RWPE2 (cell line): ENCODE measurements around the gene GPR42.

Experiments used
- ATAC-seq: fragments of 200-7000 bp; cut with Tn5 transposase; 3 replicates; pipeline ENCODE4 v1.9.1; 2021; ENCODE audit warnings: low read depth
- DNase-seq: peaks from one replicate; pipeline ENCODE4 v3.0.0-alpha.2; 2020; ENCODE audit warnings: low spot score
- H3K27ac ChIP-seq: fragments of 450-650 bp; 2 replicates; pipeline ENCODE4 v1.5.1; 2017; ENCODE audit warnings: mild to moderate bottlenecking; ENCODE audit not compliant: poor library complexity, severe bottlenecking
- H3K27me3 ChIP-seq: fragments of 250-450 bp; sonication (Bioruptor Pico); 2 replicates; pipeline ENCODE4 v1.5.1; 2021; ENCODE audit warnings: mild to moderate bottlenecking, moderate library complexity; ENCODE audit not compliant: insufficient read depth, poor library complexity, severe bottlenecking
- H3K36me3 ChIP-seq: fragments of 250-450 bp; sonication (Bioruptor Pico); 2 replicates; pipeline ENCODE4 v1.5.1; 2020; ENCODE audit warnings: low read depth, mild to moderate bottlenecking, moderate library complexity
- H3K4me1 ChIP-seq: fragments of 250-450 bp; sonication (Bioruptor Pico); 2 replicates; pipeline ENCODE4 v1.5.1; 2021; ENCODE audit warnings: mild to moderate bottlenecking, moderate library complexity; ENCODE audit not compliant: insufficient read depth, poor library complexity, severe bottlenecking
- H3K4me3 ChIP-seq: fragments of 250-450 bp; sonication (Bioruptor Pico); 2 replicates; pipeline ENCODE4 v1.5.1; 2021; ENCODE audit warnings: mild to moderate bottlenecking, moderate library complexity; ENCODE audit not compliant: severe bottlenecking
- H3K9me3 ChIP-seq: fragments of 250-450 bp; sonication (Bioruptor Pico); 2 replicates; pipeline ENCODE4 v1.5.1; 2021; ENCODE audit warnings: mild to moderate bottlenecking, moderate library complexity; ENCODE audit not compliant: severe bottlenecking
- TF ChIP-seq, protein P1 (sequence below): fragments of 450-650 bp; IDR thresholded peaks from one replicate; pipeline ENCODE4 v1.5.1; 2017; ENCODE audit warnings: mild to moderate bottlenecking, moderate library complexity; ENCODE audit not compliant: poor library complexity, severe bottlenecking

The GPR42 gene

GRCh38 chr19:35417278-35417677 lies 46.4 kb downstream of the GPR42 start:
- H3K27me3 ChIP-seq = peaks cover 35% of the 10 kb centered on the region

DNA sequence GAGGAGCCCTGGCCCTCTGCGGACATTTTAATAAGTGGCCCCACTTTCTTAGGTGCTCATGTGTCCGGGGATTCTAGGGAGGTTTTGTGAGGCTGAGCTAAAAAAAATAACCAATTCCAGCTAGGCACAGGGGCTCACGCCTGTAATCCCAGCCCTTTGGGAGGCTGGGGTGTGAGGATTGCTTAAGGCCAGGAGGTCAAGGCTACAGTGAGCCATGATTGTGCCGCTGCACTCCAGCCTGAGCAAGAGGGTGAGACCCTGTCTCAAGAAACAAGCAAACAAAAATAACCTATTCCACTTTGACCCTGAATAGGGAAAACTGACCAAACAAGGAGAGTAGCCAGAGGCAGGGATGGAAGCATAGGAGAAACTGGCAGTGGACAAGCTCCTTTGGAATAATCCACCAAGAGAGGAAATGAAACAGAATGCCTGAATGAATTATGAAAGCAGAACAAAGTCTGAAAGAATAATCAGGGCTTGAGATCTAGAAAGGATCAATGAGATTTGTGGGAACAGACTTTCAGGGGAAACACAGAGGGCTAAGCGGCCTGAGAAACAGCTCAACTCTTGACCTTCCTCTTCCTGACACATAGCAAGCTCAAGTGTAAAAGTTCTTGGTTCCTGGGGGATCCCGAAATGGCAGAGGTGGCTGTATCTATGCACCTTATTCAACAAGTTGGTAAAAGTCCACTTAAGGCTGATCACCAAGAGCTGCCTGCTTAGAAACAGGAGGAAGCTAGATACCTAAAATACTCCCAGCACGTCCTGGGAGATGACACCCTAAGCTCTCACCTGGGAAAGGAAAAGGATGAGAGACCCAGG lies 47.1 kb downstream of the GPR42 start:
- no peaks in the 10 kb centered on the region for H3K4me1 ChIP-seq
- no peaks in the 10 kb centered on the region for H3K9me3 ChIP-seq
- no peak overlapping the region for H3K27ac ChIP-seq
- no peak for ATAC-seq
- no peak for DNase-seq
- H3K4me3 ChIP-seq = no peak overlapping the region
- TF ChIP-seq, protein P1, sequence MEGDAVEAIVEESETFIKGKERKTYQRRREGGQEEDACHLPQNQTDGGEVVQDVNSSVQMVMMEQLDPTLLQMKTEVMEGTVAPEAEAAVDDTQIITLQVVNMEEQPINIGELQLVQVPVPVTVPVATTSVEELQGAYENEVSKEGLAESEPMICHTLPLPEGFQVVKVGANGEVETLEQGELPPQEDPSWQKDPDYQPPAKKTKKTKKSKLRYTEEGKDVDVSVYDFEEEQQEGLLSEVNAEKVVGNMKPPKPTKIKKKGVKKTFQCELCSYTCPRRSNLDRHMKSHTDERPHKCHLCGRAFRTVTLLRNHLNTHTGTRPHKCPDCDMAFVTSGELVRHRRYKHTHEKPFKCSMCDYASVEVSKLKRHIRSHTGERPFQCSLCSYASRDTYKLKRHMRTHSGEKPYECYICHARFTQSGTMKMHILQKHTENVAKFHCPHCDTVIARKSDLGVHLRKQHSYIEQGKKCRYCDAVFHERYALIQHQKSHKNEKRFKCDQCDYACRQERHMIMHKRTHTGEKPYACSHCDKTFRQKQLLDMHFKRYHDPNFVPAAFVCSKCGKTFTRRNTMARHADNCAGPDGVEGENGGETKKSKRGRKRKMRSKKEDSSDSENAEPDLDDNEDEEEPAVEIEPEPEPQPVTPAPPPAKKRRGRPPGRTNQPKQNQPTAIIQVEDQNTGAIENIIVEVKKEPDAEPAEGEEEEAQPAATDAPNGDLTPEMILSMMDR = no peak
- peaks cover 35% of the 10 kb centered on the region for H3K27me3 ChIP-seq
- H3K36me3 ChIP-seq = no peaks in the 10 kb centered on the region

More at GRCh38 chr19:35417278-35417677, 46.4 kb downstream of the GPR42 start:
- Histone ChIP-seq H3K4me1 (no peaks in the 10 kb centered on the region), H3K36me3 (no peaks in the 10 kb centered on the region), H3K27ac (no peak overlapping the region), H3K9me3 (no peaks in the 10 kb centered on the region), H3K4me3 (no peak overlapping the region)
- ATAC-seq (no peak), DNase-seq (no peak)
- TF ChIP-seq, protein P1 = no peak

DNA sequence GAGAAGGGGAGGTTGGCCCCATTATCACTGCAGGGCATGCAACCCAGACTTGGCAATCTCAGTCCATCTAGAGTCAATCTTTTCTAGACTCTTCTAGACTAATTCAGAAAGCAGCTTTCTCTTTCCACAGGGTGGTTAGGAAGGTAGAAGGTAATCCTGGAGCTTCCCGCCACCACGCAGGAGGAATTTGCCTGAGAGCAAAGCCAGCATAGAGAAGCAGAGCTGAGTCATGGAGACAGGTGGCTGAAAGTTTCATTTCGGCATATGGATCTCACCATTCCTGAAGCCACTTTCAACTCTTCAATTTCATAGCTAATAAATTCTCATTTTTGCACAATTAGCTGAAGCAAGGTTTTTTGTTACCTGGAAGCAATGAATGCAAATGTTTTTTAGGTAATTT lies 48.2 kb downstream of the GPR42 start:
- H3K4me3 ChIP-seq = no peak overlapping the region
- DNase-seq = no peak
- no peak overlapping the region for H3K27ac ChIP-seq
- H3K27me3 ChIP-seq = peaks cover 33% of the 10 kb centered on the region
- no peak for ATAC-seq
- H3K9me3 ChIP-seq = no peaks in the 10 kb centered on the region
- no peaks in the 10 kb centered on the region for H3K36me3 ChIP-seq
- TF ChIP-seq, protein P1 = no peak
- no peaks in the 10 kb centered on the region for H3K4me1 ChIP-seq

DNA sequence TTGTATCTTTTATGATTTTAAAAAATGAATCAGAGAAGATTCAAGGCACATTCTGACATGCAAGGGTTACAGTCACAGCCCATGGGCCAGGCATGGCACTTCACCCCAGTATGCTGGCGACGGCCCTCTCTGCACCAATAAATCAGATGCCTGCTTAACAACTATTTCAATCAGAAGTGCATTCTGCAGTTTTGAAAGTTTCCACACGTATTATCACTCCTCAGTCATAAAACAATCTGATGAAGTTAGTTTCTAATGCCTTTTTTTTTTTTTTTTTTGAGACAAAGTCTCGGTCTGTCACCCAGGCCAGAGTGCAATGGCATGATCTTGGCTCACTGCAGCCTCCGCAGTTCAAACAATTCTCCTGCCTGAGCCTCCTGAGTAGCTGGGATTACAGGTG lies 48.9 kb downstream of the GPR42 start:
- Histone ChIP-seq H3K36me3 (no peaks in the 10 kb centered on the region), H3K4me3 (no peak overlapping the region), H3K9me3 (no peaks in the 10 kb centered on the region), H3K4me1 (no peaks in the 10 kb centered on the region), H3K27ac (no peak overlapping the region), H3K27me3 (peaks cover 33% of the 10 kb centered on the region)
- ATAC-seq (no peak), DNase-seq (no peak)
- TF ChIP-seq, protein P1 = no peak

DNA sequence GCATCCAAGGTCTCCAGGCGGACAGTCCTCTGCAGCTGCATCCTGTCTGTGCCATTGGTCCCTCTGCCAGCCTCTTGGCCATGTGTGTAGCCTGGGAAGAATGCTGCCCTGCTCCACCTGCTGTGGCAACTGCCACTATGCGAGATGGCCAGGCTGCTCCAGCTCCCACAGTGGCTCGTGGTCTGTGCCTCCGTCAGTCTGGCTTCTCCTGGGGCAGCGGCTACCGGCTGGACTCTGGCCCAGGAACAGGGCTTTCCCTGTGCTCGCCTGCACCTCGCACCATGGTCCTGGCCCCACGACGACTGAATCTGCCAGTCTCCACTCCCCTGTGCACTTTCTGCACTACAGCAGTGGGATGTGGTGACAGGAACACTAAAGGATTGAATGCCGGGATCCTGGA lies 50.5 kb downstream of the GPR42 start:
- Histone ChIP-seq H3K27ac (no peak overlapping the region), H3K27me3 (peaks cover 26% of the 10 kb centered on the region), H3K4me1 (no peaks in the 10 kb centered on the region), H3K4me3 (no peak overlapping the region), H3K36me3 (no peaks in the 10 kb centered on the region), H3K9me3 (no peaks in the 10 kb centered on the region)
- ATAC-seq (no peak), DNase-seq (no peak)
- TF ChIP-seq, protein P1 = no peak
